Measurements from ENCODE around the gene ERC2.

Gene ERC2

DNA sequence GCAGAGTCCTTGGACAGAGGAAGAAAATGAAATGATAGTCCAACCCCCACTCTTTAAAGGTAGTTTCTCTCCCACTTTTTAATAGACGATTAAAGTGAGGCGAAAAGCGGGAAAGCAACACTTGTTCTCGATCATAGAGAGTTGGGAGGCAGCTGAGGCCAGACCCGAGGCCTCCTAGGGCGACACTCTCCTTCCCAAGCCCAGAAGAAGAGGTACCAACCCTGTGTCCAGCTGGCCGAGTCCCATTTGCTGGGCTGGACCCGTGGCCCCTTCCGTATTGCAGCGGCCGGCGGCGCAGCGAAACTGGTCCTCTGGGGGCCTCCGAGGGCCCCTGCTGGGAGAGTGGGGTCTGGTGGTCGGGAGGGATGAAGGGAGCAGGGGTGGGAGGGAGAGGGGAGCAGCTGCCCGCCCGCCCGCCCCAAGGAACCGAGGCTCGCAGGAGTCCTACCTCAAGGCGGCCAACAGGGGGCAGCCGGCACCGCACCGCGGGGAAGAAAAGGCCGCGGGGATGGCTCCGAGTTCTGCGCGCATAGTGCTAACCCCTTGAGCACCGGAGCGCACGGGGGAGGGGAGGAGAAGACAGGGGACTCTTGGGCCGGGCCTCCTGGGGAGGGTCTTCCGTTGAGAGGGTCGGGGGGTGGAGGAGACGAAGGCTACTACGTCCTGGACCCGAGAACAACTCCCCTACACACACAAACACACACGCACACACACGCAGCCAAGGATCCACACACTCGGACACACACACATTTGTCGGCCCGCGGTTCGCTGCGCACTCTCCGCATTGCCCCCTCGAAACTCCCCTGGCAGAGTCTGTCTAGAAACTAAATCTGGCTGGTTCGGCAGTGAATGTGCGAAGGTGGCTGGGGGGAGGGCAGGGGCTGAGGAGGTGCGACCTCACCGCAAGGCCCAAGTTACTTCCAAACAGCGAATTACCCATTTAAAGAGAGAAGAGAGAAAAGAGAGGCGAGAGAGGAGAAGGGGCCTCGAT, 983.2 kb downstream of the ERC2 start (continued):
- TF ChIP-seq, protein P1, sequence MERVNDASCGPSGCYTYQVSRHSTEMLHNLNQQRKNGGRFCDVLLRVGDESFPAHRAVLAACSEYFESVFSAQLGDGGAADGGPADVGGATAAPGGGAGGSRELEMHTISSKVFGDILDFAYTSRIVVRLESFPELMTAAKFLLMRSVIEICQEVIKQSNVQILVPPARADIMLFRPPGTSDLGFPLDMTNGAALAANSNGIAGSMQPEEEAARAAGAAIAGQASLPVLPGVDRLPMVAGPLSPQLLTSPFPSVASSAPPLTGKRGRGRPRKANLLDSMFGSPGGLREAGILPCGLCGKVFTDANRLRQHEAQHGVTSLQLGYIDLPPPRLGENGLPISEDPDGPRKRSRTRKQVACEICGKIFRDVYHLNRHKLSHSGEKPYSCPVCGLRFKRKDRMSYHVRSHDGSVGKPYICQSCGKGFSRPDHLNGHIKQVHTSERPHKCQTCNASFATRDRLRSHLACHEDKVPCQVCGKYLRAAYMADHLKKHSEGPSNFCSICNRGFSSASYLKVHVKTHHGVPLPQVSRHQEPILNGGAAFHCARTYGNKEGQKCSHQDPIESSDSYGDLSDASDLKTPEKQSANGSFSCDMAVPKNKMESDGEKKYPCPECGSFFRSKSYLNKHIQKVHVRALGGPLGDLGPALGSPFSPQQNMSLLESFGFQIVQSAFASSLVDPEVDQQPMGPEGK (tag by site-specific recombination; IDR thresholded peaks at IDR 0.05) = peak; percentile 91
- TF ChIP-seq, protein P2, sequence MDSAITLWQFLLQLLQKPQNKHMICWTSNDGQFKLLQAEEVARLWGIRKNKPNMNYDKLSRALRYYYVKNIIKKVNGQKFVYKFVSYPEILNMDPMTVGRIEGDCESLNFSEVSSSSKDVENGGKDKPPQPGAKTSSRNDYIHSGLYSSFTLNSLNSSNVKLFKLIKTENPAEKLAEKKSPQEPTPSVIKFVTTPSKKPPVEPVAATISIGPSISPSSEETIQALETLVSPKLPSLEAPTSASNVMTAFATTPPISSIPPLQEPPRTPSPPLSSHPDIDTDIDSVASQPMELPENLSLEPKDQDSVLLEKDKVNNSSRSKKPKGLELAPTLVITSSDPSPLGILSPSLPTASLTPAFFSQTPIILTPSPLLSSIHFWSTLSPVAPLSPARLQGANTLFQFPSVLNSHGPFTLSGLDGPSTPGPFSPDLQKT (IDR thresholded peaks at IDR 0.05; ENCODE audit: borderline replicate concordance, low read depth, low read length) = no peak
- no peak; the same call in 1 of the 2 replicates for TF ChIP-seq ZNF366 (tag by site-specific recombination; conservative IDR thresholded peaks at IDR 0.05)
- TF ChIP-seq ZNF10 (tag by site-specific recombination; IDR thresholded peaks at IDR 0.05) = no peak
- TF ChIP-seq ZSCAN16 (tag by site-specific recombination; IDR thresholded peaks at IDR 0.05) = no peak
- TF ChIP-seq ZNF174 (tag by site-specific recombination; IDR thresholded peaks at IDR 0.05) = no peak
- TF ChIP-seq SP2 (tag by site-specific recombination; IDR thresholded peaks at IDR 0.05) = peak; percentile 57
- no peak for TF ChIP-seq ZNF571 (tag by site-specific recombination; IDR thresholded peaks at IDR 0.05)
- peak; percentile 45; the same call in 1 of the 2 replicates for TF ChIP-seq ZNF24 (tag by site-specific recombination; IDR thresholded peaks at IDR 0.05)
- TF ChIP-seq ZNF394 (tag by site-specific recombination; IDR thresholded peaks at IDR 0.05; ENCODE audit: borderline replicate concordance) = 0 out of 2 replicates have a peak, but pooled peaks have one; percentile 18
- peak; percentile 61 for TF ChIP-seq ZNF501 (tag by site-specific recombination; IDR thresholded peaks at IDR 0.05)
- no peak for TF ChIP-seq ZNF837 (tag by site-specific recombination; IDR thresholded peaks at IDR 0.05)
- no peak for TF ChIP-seq ZNF211 (tag by site-specific recombination; IDR thresholded peaks at IDR 0.05; ENCODE audit: low read depth)
- TF ChIP-seq ZNF530 (tag by site-specific recombination; IDR thresholded peaks at IDR 0.05; ENCODE audit: low read depth) = no peak
- TF ChIP-seq, protein P3, sequence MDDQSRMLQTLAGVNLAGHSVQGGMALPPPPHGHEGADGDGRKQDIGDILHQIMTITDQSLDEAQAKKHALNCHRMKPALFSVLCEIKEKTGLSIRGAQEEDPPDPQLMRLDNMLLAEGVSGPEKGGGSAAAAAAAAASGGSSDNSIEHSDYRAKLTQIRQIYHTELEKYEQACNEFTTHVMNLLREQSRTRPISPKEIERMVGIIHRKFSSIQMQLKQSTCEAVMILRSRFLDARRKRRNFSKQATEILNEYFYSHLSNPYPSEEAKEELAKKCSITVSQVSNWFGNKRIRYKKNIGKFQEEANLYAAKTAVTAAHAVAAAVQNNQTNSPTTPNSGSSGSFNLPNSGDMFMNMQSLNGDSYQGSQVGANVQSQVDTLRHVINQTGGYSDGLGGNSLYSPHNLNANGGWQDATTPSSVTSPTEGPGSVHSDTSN (CRISPR knock-in tag; IDR thresholded peaks at IDR 0.05) = no peak
- TF ChIP-seq ZNF221 (tag by site-specific recombination; IDR thresholded peaks at IDR 0.05; ENCODE audit: borderline replicate concordance) = no peak
- no peak for TF ChIP-seq ZNF404 (tag by site-specific recombination; IDR thresholded peaks at IDR 0.05)
- TF ChIP-seq, protein P4, sequence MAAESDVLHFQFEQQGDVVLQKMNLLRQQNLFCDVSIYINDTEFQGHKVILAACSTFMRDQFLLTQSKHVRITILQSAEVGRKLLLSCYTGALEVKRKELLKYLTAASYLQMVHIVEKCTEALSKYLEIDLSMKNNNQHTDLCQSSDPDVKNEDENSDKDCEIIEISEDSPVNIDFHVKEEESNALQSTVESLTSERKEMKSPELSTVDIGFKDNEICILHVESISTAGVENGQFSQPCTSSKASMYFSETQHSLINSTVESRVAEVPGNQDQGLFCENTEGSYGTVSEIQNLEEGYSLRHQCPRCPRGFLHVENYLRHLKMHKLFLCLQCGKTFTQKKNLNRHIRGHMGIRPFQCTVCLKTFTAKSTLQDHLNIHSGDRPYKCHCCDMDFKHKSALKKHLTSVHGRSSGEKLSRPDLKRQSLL (tag by site-specific recombination; IDR thresholded peaks at IDR 0.05) = no peak
- 0 out of 2 replicates have a peak, but pooled peaks have one; percentile 6 for TF ChIP-seq ZFP3 (tag by site-specific recombination; IDR thresholded peaks at IDR 0.05; ENCODE audit: low read depth)
- no peak for TF ChIP-seq ZNF16 (tag by site-specific recombination; IDR thresholded peaks at IDR 0.05; ENCODE audit: low read depth)
- TF ChIP-seq ZXDB (tag by site-specific recombination; IDR thresholded peaks at IDR 0.05) = peak; percentile 78
- no peak for TF ChIP-seq ZNF791 (tag by site-specific recombination; IDR thresholded peaks at IDR 0.05)
- no peak for TF ChIP-seq ZNF747 (tag by site-specific recombination; IDR thresholded peaks at IDR 0.05)
- TF ChIP-seq ZBTB20 (tag by site-specific recombination; IDR thresholded peaks at IDR 0.05) = peak; percentile 71
- no peak for TF ChIP-seq ZNF549 (tag by site-specific recombination; IDR thresholded peaks at IDR 0.05)
- TF ChIP-seq ZNF132 (tag by site-specific recombination; IDR thresholded peaks at IDR 0.05; ENCODE audit: borderline replicate concordance) = no peak
- no peak for TF ChIP-seq KLF10 (tag by site-specific recombination; IDR thresholded peaks at IDR 0.05)
- no peak for TF ChIP-seq ZNF302 (tag by site-specific recombination; IDR thresholded peaks at IDR 0.05; ENCODE audit: low read depth)
- TF ChIP-seq, protein P5, sequence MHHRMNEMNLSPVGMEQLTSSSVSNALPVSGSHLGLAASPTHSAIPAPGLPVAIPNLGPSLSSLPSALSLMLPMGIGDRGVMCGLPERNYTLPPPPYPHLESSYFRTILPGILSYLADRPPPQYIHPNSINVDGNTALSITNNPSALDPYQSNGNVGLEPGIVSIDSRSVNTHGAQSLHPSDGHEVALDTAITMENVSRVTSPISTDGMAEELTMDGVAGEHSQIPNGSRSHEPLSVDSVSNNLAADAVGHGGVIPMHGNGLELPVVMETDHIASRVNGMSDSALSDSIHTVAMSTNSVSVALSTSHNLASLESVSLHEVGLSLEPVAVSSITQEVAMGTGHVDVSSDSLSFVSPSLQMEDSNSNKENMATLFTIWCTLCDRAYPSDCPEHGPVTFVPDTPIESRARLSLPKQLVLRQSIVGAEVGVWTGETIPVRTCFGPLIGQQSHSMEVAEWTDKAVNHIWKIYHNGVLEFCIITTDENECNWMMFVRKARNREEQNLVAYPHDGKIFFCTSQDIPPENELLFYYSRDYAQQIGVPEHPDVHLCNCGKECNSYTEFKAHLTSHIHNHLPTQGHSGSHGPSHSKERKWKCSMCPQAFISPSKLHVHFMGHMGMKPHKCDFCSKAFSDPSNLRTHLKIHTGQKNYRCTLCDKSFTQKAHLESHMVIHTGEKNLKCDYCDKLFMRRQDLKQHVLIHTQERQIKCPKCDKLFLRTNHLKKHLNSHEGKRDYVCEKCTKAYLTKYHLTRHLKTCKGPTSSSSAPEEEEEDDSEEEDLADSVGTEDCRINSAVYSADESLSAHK (tag by site-specific recombination; IDR thresholded peaks at IDR 0.05) = peak; percentile 80
- no peak for TF ChIP-seq BCL11A (tag by site-specific recombination; IDR thresholded peaks at IDR 0.05; ENCODE audit: low read depth)
- no peak for TF ChIP-seq ZNF223 (tag by site-specific recombination; IDR thresholded peaks at IDR 0.05)
- TF ChIP-seq OVOL3 (tag by site-specific recombination; IDR thresholded peaks at IDR 0.05) = no peak
- TF ChIP-seq ZEB2 (tag by site-specific recombination; IDR thresholded peaks at IDR 0.05) = peak; percentile 84

All from HEK293 (cell line).